H1 (cell line): ENCODE data around the gene ATP6V0A4. TPM values are rescaled to one million over a fixed set of nuclear protein-coding genes. Genes with fewer than 3 reads are reported as not detected.

ENCODE experiments used
- CTCF ChIA-PET: fragments of 300-600 bp; sonication (Branson Sonifier 250); formaldehyde crosslinking; loops from one replicate; lab custom pipeline; 2021; ENCODE audit not compliant: partially characterized antibody; lab: Charles Lee
- POLR2A ChIA-PET: fragments of 300-600 bp; sonication (Branson Sonifier 250); formaldehyde crosslinking; loops from one replicate; lab custom pipeline; 2021; ENCODE audit warnings: inconsistent platforms; ENCODE audit not compliant: partially characterized antibody; lab: Charles Lee
- DNase-seq, 2 experiments: peaks; one replicate each; pipeline versions ENCODE4 v3.0.0 to v3.0.0-alpha.2; 2010 to 2022; ENCODE audit warnings: low spot score in 2 of 2, low read depth in 1 of 2, mixed read lengths in 1 of 2
- FAIRE-seq: peaks from 2 replicates; lab custom pipeline; 2011; peaks lifted over from hg19 to GRCh38; lab: Jason Lieb, UNC
- H2AFZ ChIP-seq: 2 replicates; pipeline ENCODE4 v1.8.1; 2012; ENCODE audit warnings: low read length, inconsistent platforms
- H2AK5ac ChIP-seq: 2 replicates; pipeline ENCODE4 v1.6.1; 2013; ENCODE audit warnings: low read depth, low read length
- H2BK120ac ChIP-seq: replicated peaks from 2 replicates; pipeline ENCODE3; 2013; ENCODE audit warnings: low read depth, low read length, inconsistent platforms
- H2BK12ac ChIP-seq: 2 replicates; pipeline ENCODE4 v1.6.1; 2013; ENCODE audit warnings: low read depth, low read length
- H2BK15ac ChIP-seq: 2 replicates; pipeline ENCODE4 v1.6.1; 2013; ENCODE audit warnings: low read length
- H2BK20ac ChIP-seq: 2 replicates; pipeline ENCODE4 v1.6.1; 2013; ENCODE audit warnings: low read length
- H2BK5ac ChIP-seq: 2 replicates; pipeline ENCODE4 v1.6.1; 2013; ENCODE audit warnings: low read depth, low read length
- H3K14ac ChIP-seq: 2 replicates; pipeline ENCODE4 v1.6.1; 2013; ENCODE audit warnings: inconsistent platforms; ENCODE audit not compliant: insufficient read length
- H3K18ac ChIP-seq: 2 replicates; pipeline ENCODE4 v1.6.1; 2013; ENCODE audit warnings: low read length; ENCODE audit errors: extremely low read depth
- H3K23ac ChIP-seq: 2 replicates; pipeline ENCODE4 v1.6.1; 2013; ENCODE audit warnings: inconsistent platforms; ENCODE audit not compliant: insufficient read length
- H3K23me2 ChIP-seq: 2 replicates; pipeline ENCODE4 v1.6.1; 2013; ENCODE audit warnings: low read depth, low read length
- H3K27ac ChIP-seq: 2 replicates; pipeline ENCODE4 v1.6.1; 2011; ENCODE audit warnings: low read depth, low read length, inconsistent platforms
- H3K27me3 ChIP-seq, 4 experiments: replicated peaks in 1 of 4; 1 replicate in 1 of 4; 2 replicates in 3 of 4; pipeline versions ENCODE4 v1.6.1 to v1.8.1; 2011 to 2013; ENCODE audit warnings: low read length in 3 of 4, mild to moderate bottlenecking in 3 of 4, inconsistent platforms in 2 of 4, mixed read lengths in 2 of 4, moderate library complexity in 1 of 4; ENCODE audit not compliant: control insufficient read depth in 3 of 4, insufficient read depth in 3 of 4; ENCODE audit errors: extremely low read depth in 1 of 4
- H3K36me3 ChIP-seq, 4 experiments: 2 replicates each; pipeline versions ENCODE4 v1.6.1 to v1.8.1; 2011 to 2013; ENCODE audit warnings: mild to moderate bottlenecking in 4 of 4, low read length in 3 of 4, moderate library complexity in 2 of 4, control low read depth in 1 of 4, inconsistent platforms in 1 of 4; ENCODE audit not compliant: insufficient read depth in 4 of 4, control insufficient read depth in 2 of 4
- H3K4ac ChIP-seq: replicated peaks from 2 replicates; pipeline ENCODE3; 2013; ENCODE audit warnings: low read length, low read depth, mixed read lengths, inconsistent platforms; ENCODE audit not compliant: insufficient read length
- H3K4me1 ChIP-seq, 4 experiments: replicated peaks in 1 of 4; 1 replicate in 1 of 4; 2 replicates in 3 of 4; pipeline versions ENCODE4 v1.6.1 to v1.8.1; 2011 to 2013; ENCODE audit warnings: low read length in 3 of 4, inconsistent platforms in 2 of 4, mixed read lengths in 1 of 4; ENCODE audit not compliant: insufficient read depth in 4 of 4, control insufficient read depth in 3 of 4
- H3K4me2 ChIP-seq, 2 experiments: 2 replicates each; pipeline versions ENCODE4 v1.6.1 to v1.8.1; 2011 to 2013; ENCODE audit warnings: low read depth in 2 of 2, low read length in 2 of 2, control low read depth in 1 of 2, inconsistent platforms in 1 of 2, mild to moderate bottlenecking in 1 of 2; ENCODE audit not compliant: insufficient read depth in 1 of 2
- H3K4me3 ChIP-seq, 4 experiments: fragments of 200-600, 300-600 bp in 1 of 4; sonication (generic), shearing (Covaris generic), sonication (Bioruptor Twin) in 1 of 4; 2 replicates each; pipeline versions ENCODE4 v1.5.1 to v1.8.1; 2011 to 2016; ENCODE audit warnings: low read length in 4 of 4, low read depth in 3 of 4, control low read depth in 2 of 4, inconsistent platforms in 2 of 4, mild to moderate bottlenecking in 2 of 4, mixed read lengths in 1 of 4, moderate library complexity in 1 of 4; ENCODE audit not compliant: insufficient read depth in 2 of 4; ENCODE audit errors: extremely low read depth in 1 of 4
- H3K56ac ChIP-seq: replicated peaks from 2 replicates; pipeline ENCODE3; 2013; ENCODE audit warnings: low read depth, mild to moderate bottlenecking, mixed read lengths, low read length, inconsistent platforms; ENCODE audit not compliant: insufficient read length
- H3K79me1 ChIP-seq: 2 replicates; pipeline ENCODE4 v1.6.1; 2013; ENCODE audit warnings: low read depth, low read length, control low read depth
- H3K79me2 ChIP-seq, 2 experiments: 2 replicates each; pipeline versions ENCODE4 v1.6.1 to v1.8.1; 2012 to 2013; ENCODE audit warnings: low read length in 2 of 2, mild to moderate bottlenecking in 2 of 2, inconsistent platforms in 1 of 2; ENCODE audit not compliant: insufficient read depth in 2 of 2, control insufficient read depth in 1 of 2
- H3K9ac ChIP-seq, 4 experiments: replicated peaks in 1 of 4; 1 replicate in 1 of 4; 2 replicates in 3 of 4; pipeline versions ENCODE4 v1.6.1 to v1.8.1; 2011 to 2013; ENCODE audit warnings: low read depth in 3 of 4, low read length in 3 of 4, control low read depth in 2 of 4, mild to moderate bottlenecking in 2 of 4, moderate library complexity in 2 of 4, inconsistent platforms in 1 of 4; ENCODE audit errors: extremely low read depth in 1 of 4
- H3K9me3 ChIP-seq, 2 experiments: 2 replicates each; pipeline versions ENCODE4 v1.6.1 to v1.8.1; 2012 to 2013; ENCODE audit warnings: mild to moderate bottlenecking in 2 of 2, moderate library complexity in 2 of 2, control low read depth in 1 of 2, inconsistent platforms in 1 of 2, low read depth in 1 of 2, low read length in 1 of 2, mixed read lengths in 1 of 2; ENCODE audit not compliant: insufficient read depth in 2 of 2
- H4K20me1 ChIP-seq, 2 experiments: replicated peaks in 1 of 2; 2 replicates each; pipeline versions ENCODE3 to v1.8.1; 2011 to 2013; ENCODE audit warnings: inconsistent platforms in 2 of 2, low read length in 2 of 2, mild to moderate bottlenecking in 1 of 2; ENCODE audit not compliant: insufficient read depth in 2 of 2, control insufficient read depth in 1 of 2
- H4K5ac ChIP-seq: 2 replicates; pipeline ENCODE4 v1.6.1; 2013; ENCODE audit warnings: low read length, low read depth, mixed read lengths, inconsistent platforms; ENCODE audit not compliant: insufficient read length
- H4K8ac ChIP-seq: 2 replicates; pipeline ENCODE4 v1.8.0; 2013; ENCODE audit warnings: mild to moderate bottlenecking, moderate library complexity, low read length, inconsistent platforms; ENCODE audit not compliant: insufficient read depth; ENCODE audit errors: extremely low read depth
- H4K91ac ChIP-seq: replicated peaks from 2 replicates; pipeline ENCODE3; 2013; ENCODE audit warnings: low read length, mixed read lengths, inconsistent platforms; ENCODE audit not compliant: insufficient read length
- CBX5 ChIP-seq: fragments of 300-800, 300-1000 bp; sonication (generic); IDR thresholded peaks from 2 replicates; pipeline ENCODE4 v1.7.1; 2016; ENCODE audit warnings: antibody characterized with exemption, low read length, low read depth
- CHD2 ChIP-seq: IDR thresholded peaks from 2 replicates; pipeline ENCODE4 v1.6.1; 2012; ENCODE audit warnings: low read length, improper control_type of control experiment
- CREB1 ChIP-seq: IDR thresholded peaks from 2 replicates; pipeline ENCODE4 v1.6.1; 2012; ENCODE audit warnings: inconsistent platforms
- EZH2 ChIP-seq: fragments of 200-600 bp; sonication (generic); IDR thresholded peaks from 2 replicates; pipeline ENCODE4 v1.7.1; 2012; ENCODE audit warnings: low read depth, mild to moderate bottlenecking, moderate library complexity, low read length, inconsistent platforms; ENCODE audit not compliant: severe bottlenecking
- FOSL1 ChIP-seq: IDR thresholded peaks from 2 replicates; pipeline ENCODE4 v1.6.1; 2011; ENCODE audit warnings: mild to moderate bottlenecking, low read depth, low read length, moderate library complexity; ENCODE audit not compliant: insufficient read depth
- GABPA ChIP-seq: IDR thresholded peaks from 2 replicates; pipeline ENCODE4 v1.6.1; 2011; ENCODE audit warnings: mild to moderate bottlenecking, low read length, moderate library complexity, borderline replicate concordance; ENCODE audit not compliant: insufficient read depth
- JUN ChIP-seq: IDR thresholded peaks from 2 replicates; pipeline ENCODE4 v1.6.1; 2011; ENCODE audit warnings: low read depth, mild to moderate bottlenecking, improper control_type of control experiment, low read length
- KDM1A ChIP-seq: fragments of 200-600, 300-600 bp; sonication (generic); IDR thresholded peaks from 2 replicates; pipeline ENCODE4 v1.7.1; 2016; ENCODE audit warnings: mild to moderate bottlenecking, low read length, borderline replicate concordance
- MAFK ChIP-seq: IDR thresholded peaks from 2 replicates; pipeline ENCODE4 v1.6.1; 2012; ENCODE audit warnings: low read depth, mild to moderate bottlenecking, improper control_type of control experiment, low read length
- NANOG ChIP-seq: IDR thresholded peaks from 2 replicates; pipeline ENCODE4 v1.6.1; 2011; ENCODE audit warnings: low read length, low read depth, mild to moderate bottlenecking, inconsistent platforms; ENCODE audit not compliant: insufficient read depth, poor library complexity, severe bottlenecking
- POLR2AphosphoS5 ChIP-seq: IDR thresholded peaks from 2 replicates; pipeline ENCODE4 v1.6.1; 2011; ENCODE audit warnings: low read depth, low read length
- SIN3A ChIP-seq, 2 experiments: IDR thresholded peaks in 1 of 2; conservative IDR thresholded peaks in 1 of 2; 2 replicates each; pipeline ENCODE4 v1.6.1; 2011 to 2012; ENCODE audit warnings: low read length in 2 of 2, improper control_type of control experiment in 1 of 2, low read depth in 1 of 2, mild to moderate bottlenecking in 1 of 2
- SIRT6 ChIP-seq: IDR thresholded peaks from one replicate; pipeline ENCODE4 v1.7.1; 2012; ENCODE audit warnings: low read length, inconsistent platforms
- SUZ12 ChIP-seq: fragments of 200-600 bp; sonication (generic); IDR thresholded peaks from 2 replicates; pipeline ENCODE4 v1.6.1; 2012; ENCODE audit warnings: mild to moderate bottlenecking, inconsistent platforms, low read length, moderate library complexity, mixed read lengths
- ZNF274 ChIP-seq: IDR thresholded peaks from 2 replicates; pipeline ENCODE4 v1.7.0; 2012; ENCODE audit warnings: low read length, borderline replicate concordance; ENCODE audit errors: extremely low read depth
- WGBS, 2 experiments: shearing (Covaris generic) in 1 of 2; methylation state at CpG; one replicate each; pipeline versions ENCODE4 v1.1.6 to v1.1.7; 2013 to 2015; ENCODE audit warnings: low lambda C conversion rate in 2 of 2, mixed read lengths in 2 of 2, inconsistent platforms in 1 of 2, low coverage in 1 of 2, missing lambda C conversion rate in 1 of 2; ENCODE audit not compliant: insufficient replicate concordance in 2 of 2, insufficient coverage in 1 of 2, insufficient read length in 1 of 2; ENCODE audit errors: extremely low coverage in 1 of 2, missing lambda C conversion rate in 1 of 2; 5-methylcytosine and 5-hydroxymethylcytosine counted together
- polyA plus RNA-seq, 7 experiments: library from polyadenylated mRNA; depleted of rRNA in 3 of 7; stranded (reverse) in 5 of 7; unstranded in 2 of 7; fragments of >200 nt in 5 of 7; fragments of 200-250 nt in 2 of 7; gene quantifications; 1 replicate in 5 of 7; 2 replicates in 1 of 7; 4 replicates in 1 of 7; pipeline versions ENCODE4 v1.2.1 to v1.2.3, GENCODE V29; 2011 to 2013; ENCODE audit warnings: missing spikeins in 2 of 7, mixed read lengths in 2 of 7
- total RNA-seq: library from RNA; stranded (reverse); fragmentation: NEBNext Ultra II Directional; extraction: Animal tissue kit (Norgen Biotek cat#: 25700); gene quantifications from 2 replicates; pipeline ENCODE4 v1.2.1, GENCODE V29; 2021

Gene ATP6V0A4
- total and polyA plus RNA-seq, 2 of the 8 experiments (the other 6 are each of a cell fraction or from before 2014, with no cell fraction given) = 0.47 to 1.6 TPM

DNA sequence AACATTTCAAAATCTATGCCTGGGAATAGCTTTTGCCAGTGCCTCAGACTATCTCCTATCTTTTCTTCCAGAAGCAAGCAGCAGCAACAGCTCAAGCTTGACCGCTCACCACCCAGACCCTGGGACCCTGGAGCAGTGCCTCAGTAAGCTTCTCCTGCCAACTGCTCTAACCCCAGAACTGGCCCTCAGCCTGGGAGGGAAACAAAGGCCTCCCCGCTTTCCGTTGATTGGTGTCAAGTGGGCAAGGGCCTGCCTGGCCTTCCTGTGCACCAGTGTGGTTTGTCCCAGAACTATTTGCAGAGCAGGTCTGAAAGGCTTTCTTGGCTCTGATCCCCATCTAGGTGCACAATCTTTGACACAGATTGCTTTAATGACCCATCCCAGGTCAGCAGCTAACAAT is 3.3 kb upstream of the ATP6V0A4 start:
- Histone ChIP-seq H3K79me2 (no peaks in the 10 kb centered on the region), H3K27me3 (no peaks in the 10 kb centered on the region; a peak in 1 of 7 replicates), H4K20me1 (no peaks in the 10 kb centered on the region), H3K4me2 (no peak overlapping the region), H3K36me3 (no peaks in the 10 kb centered on the region), H2AK5ac (no peak overlapping the region), H3K4me3 (no peak overlapping the region), H2BK12ac (no peak overlapping the region), H4K8ac (no peak overlapping the region), H4K5ac (no peak overlapping the region), H3K27ac (no peak overlapping the region), H2AFZ (no peak overlapping the region), H2BK15ac (no peak overlapping the region), H3K9me3 (no peaks in the 10 kb centered on the region), H3K56ac (no peak overlapping the region), H3K4me1 (peaks cover 4 to 13% (median 9%) of the 10 kb centered on the region in 4 experiments), H2BK20ac (no peak overlapping the region), H2BK5ac (no peak overlapping the region), H3K9ac (no peak overlapping the region), H3K14ac (no peak overlapping the region), H4K91ac (no peak overlapping the region), H3K23me2 (peaks cover 7% of the 10 kb centered on the region; the same call in 1 of the 2 replicates), H2BK120ac (no peak overlapping the region), H3K18ac (no peak overlapping the region), H3K79me1 (no peaks in the 10 kb centered on the region), H3K23ac (no peak overlapping the region), H3K4ac (no peak overlapping the region)
- no peak for FAIRE-seq
- ChIA-PET CTCF (interaction anchor here (1.6 to 2.6 kb wide), 2 partner anchors 15 to 17 kb away, joined by 5 read pairs; no protein-coding TSS in a partner anchor), POLR2A (no interaction called here)
- 91% methylated on average over 3 of the region's 3 CpGs; no CpG with 5 or more reads in 1 of the 2 experiments for WGBS, 2 experiments
- no peak for DNase-seq
- no peak for TF ChIP-seq FOSL1
- TF ChIP-seq POLR2AphosphoS5 = no peak
- no peak for TF ChIP-seq EZH2
- no peak for TF ChIP-seq CREB1
- no peak for TF ChIP-seq JUN
- TF ChIP-seq GABPA = no peak
- no peak for TF ChIP-seq MAFK
- TF ChIP-seq SIRT6 = no peak
- no peak for TF ChIP-seq ZNF274
- no peak for TF ChIP-seq CBX5
- no peak for TF ChIP-seq SUZ12
- TF ChIP-seq NANOG = no peak
- no peak for TF ChIP-seq KDM1A
- no peak for TF ChIP-seq CHD2
- TF ChIP-seq SIN3A (conservative IDR thresholded peaks at IDR 0.05 in 1 of 2, IDR thresholded peaks at IDR 0.05 in 1 of 2; ENCODE audit: low read depth in 1 of 2, low read length in 2 of 2) = no peak
